Ascending aorta (tissue), 2 donors: ENCODE results near the gene SHISA9. TPM values are rescaled to one million over a fixed set of nuclear protein-coding genes. Genes with fewer than 3 reads are reported as not detected.

Source experiments
- DNase-seq, 2 donors: peaks; one replicate each; pipeline ENCODE4 v3.0.0-alpha.2; 2019; ENCODE audit warnings: low spot score in 2 of 2
- H3K27ac ChIP-seq, 2 donors: fragments of 200-600 bp; sonication (generic); one replicate each; pipeline ENCODE4 v1.5.1; 2016 to 2017; ENCODE audit warnings: mild to moderate bottlenecking in 1 of 2
- H3K27me3 ChIP-seq: fragments of 200-600 bp; sonication (generic); one replicate; pipeline ENCODE4 v1.5.1; 2017
- H3K36me3 ChIP-seq, 2 donors: fragments of 200-600 bp; sonication (generic); one replicate each; pipeline ENCODE4 v1.5.1; 2016
- H3K4me1 ChIP-seq, 2 donors: fragments of 200-600 bp; sonication (generic); one replicate each; pipeline ENCODE4 v1.5.1; 2016 to 2017; ENCODE audit warnings: mild to moderate bottlenecking in 1 of 2
- H3K4me3 ChIP-seq, 2 donors: fragments of 200-600 bp; sonication (generic); one replicate each; pipeline ENCODE4 v1.5.1; 2016 to 2017; ENCODE audit warnings: mild to moderate bottlenecking in 1 of 2
- H3K9me3 ChIP-seq, 2 donors: fragments of 200-600 bp; sonication (generic); one replicate each; pipeline ENCODE4 v1.5.1; 2016
- CTCF ChIP-seq, 3 experiments: fragments of 200-600 bp in 2 of 3; fragments of 450-650 bp in 1 of 3; sonication (generic) in 2 of 3; IDR thresholded peaks; one replicate each; pipeline ENCODE4 v1.5.1; 2016 to 2019; ENCODE audit warnings: antibody characterized with exemption in 3 of 3, mild to moderate bottlenecking in 1 of 3, moderate library complexity in 1 of 3
- intact Hi-C: fragments of 100-400 bp; cut with DNase I; formaldehyde crosslinking; loops from one replicate; pipeline ENCODE4 v1.15.1; 2023
- total RNA-seq: library from RNA; depleted of rRNA; stranded (reverse); fragments of >200 nt; gene quantifications from one replicate; pipeline ENCODE4 v1.1.0, GENCODE V29; 2016

Gene SHISA9
- total RNA-seq, 1 donor from 2014 or later, result 8.9 TPM

- no peak overlapping the region for H3K4me3 ChIP-seq
- H3K4me1 ChIP-seq, result no peaks in the 10 kb centered on the region
- no peaks in the 10 kb centered on the region for H3K9me3 ChIP-seq
- DNase-seq, result no peak
- no peak for TF ChIP-seq CTCF (IDR thresholded peaks at IDR 0.05)
- no peak overlapping the region for H3K27ac ChIP-seq
- H3K36me3 ChIP-seq, result no peaks in the 10 kb centered on the region
- no peaks in the 10 kb centered on the region for H3K27me3 ChIP-seq
- intact Hi-C loops, result no loop called here
These were observed 140.4 kb downstream of the SHISA9 start for GRCh38 chr16:13041646-13042290.

- no peak for DNase-seq
- H3K4me3 ChIP-seq, result no peak overlapping the region
- TF ChIP-seq CTCF (IDR thresholded peaks at IDR 0.05), result no peak
- no peaks in the 10 kb centered on the region for H3K27me3 ChIP-seq
- no peaks in the 10 kb centered on the region for H3K9me3 ChIP-seq
- H3K36me3 ChIP-seq, result no peaks in the 10 kb centered on the region
- intact Hi-C loops, result no loop called here
- no peak overlapping the region for H3K27ac ChIP-seq
- no peaks in the 10 kb centered on the region for H3K4me1 ChIP-seq
These were observed 140.9 kb downstream of the SHISA9 start for GRCh38 chr16:13042291-13042685.

GRCh38 chr16:13046061-13046821, 144.8 kb downstream of the SHISA9 start:
- Histone ChIP-seq H3K27ac (no peak overlapping the region), H3K27me3 (no peaks in the 10 kb centered on the region), H3K9me3 (peaks cover 0 to 5% of the 10 kb centered on the region in 2 donors), H3K4me3 (no peak overlapping the region), H3K4me1 (no peaks in the 10 kb centered on the region), H3K36me3 (no peaks in the 10 kb centered on the region)
- TF ChIP-seq CTCF (IDR thresholded peaks at IDR 0.05), result no peak
- DNase-seq, result no peak
- intact Hi-C loops, result no loop called here

- Histone ChIP-seq H3K4me3 (no peak overlapping the region), H3K9me3 (peaks cover 0 to 5% of the 10 kb centered on the region in 2 donors), H3K36me3 (no peaks in the 10 kb centered on the region), H3K4me1 (no peaks in the 10 kb centered on the region), H3K27ac (no peak overlapping the region), H3K27me3 (no peaks in the 10 kb centered on the region)
- no peak for DNase-seq
- intact Hi-C loops, result no loop called here
- TF ChIP-seq CTCF (IDR thresholded peaks at IDR 0.05), result no peak
These were observed 145.9 kb downstream of the SHISA9 start for GRCh38 chr16:13047276-13047675.

GRCh38 chr16:13049688-13050087, 148.3 kb downstream of the SHISA9 start:
- no peak overlapping the region for H3K4me3 ChIP-seq
- no peak for TF ChIP-seq CTCF (IDR thresholded peaks at IDR 0.05)

More at GRCh38 chr16:13049688-13050087, 148.3 kb downstream of the SHISA9 start:
- DNase-seq, result no peak
- no peaks in the 10 kb centered on the region for H3K27me3 ChIP-seq
- intact Hi-C loops, result no loop called here
- H3K36me3 ChIP-seq, result no peaks in the 10 kb centered on the region
- peaks cover 0 to 5% of the 10 kb centered on the region in 2 donors for H3K9me3 ChIP-seq
- no peaks in the 10 kb centered on the region for H3K4me1 ChIP-seq
- H3K27ac ChIP-seq, result no peak overlapping the region
